Natural killer cell (primary cell): Measurements from ENCODE around the gene POLG. TPM values are rescaled to one million over a fixed set of nuclear protein-coding genes. Genes with fewer than 3 reads are reported as not detected.

Experiments used
- ATAC-seq, 3 donors: fragments of 150-1000 bp in 2 of 3; fragments of 200-7000 bp in 1 of 3; cut with Tn5 transposase; 1 replicate in 1 of 3; 2 replicates in 2 of 3; pipeline ENCODE4 v1.10.0; 2021; ENCODE audit warnings: mild to moderate bottlenecking in 2 of 3, moderate library complexity in 2 of 3
- DNase-seq, 2 donors: peaks; one replicate each; pipeline versions ENCODE4 v3.0.0 to v3.0.0-alpha.2; 2013 to 2021; ENCODE audit warnings: mixed read lengths in 1 of 2
- H3K27ac ChIP-seq: one replicate; pipeline ENCODE4 v1.5.1; 2013; ENCODE audit warnings: mild to moderate bottlenecking, low read length
- H3K27me3 ChIP-seq: one replicate; pipeline ENCODE4 v1.6.1; 2013; ENCODE audit warnings: low read length; ENCODE audit not compliant: control insufficient read depth, insufficient read depth
- H3K36me3 ChIP-seq: one replicate; pipeline ENCODE4 v1.6.1; 2013; ENCODE audit warnings: low read length; ENCODE audit not compliant: control insufficient read depth, insufficient read depth
- H3K4me1 ChIP-seq: one replicate; pipeline ENCODE4 v1.6.1; 2013; ENCODE audit warnings: low read length; ENCODE audit not compliant: control insufficient read depth, insufficient read depth
- H3K4me3 ChIP-seq: one replicate; pipeline ENCODE4 v1.5.1; 2013; ENCODE audit warnings: low read length
- H3K9me3 ChIP-seq: one replicate; pipeline ENCODE4 v1.6.1; 2013; ENCODE audit warnings: low read length; ENCODE audit not compliant: control insufficient read depth, insufficient read depth
- H3K27ac Mint-ChIP-seq, 2 donors: one replicate each; pipeline ENCODE4 v1.8.0; 2022; ENCODE audit warnings: mild to moderate bottlenecking in 2 of 2, mixed read lengths in 2 of 2, moderate library complexity in 1 of 2
- H3K27me3 Mint-ChIP-seq, 2 donors: one replicate each; pipeline ENCODE4 v1.8.0; 2022; ENCODE audit warnings: low read depth in 2 of 2, mixed read lengths in 2 of 2
- H3K36me3 Mint-ChIP-seq: one replicate; pipeline ENCODE4 v1.8.0; 2022; ENCODE audit warnings: mixed read lengths
- H3K4me1 Mint-ChIP-seq, 2 donors: one replicate each; pipeline ENCODE4 v1.8.0; 2022; ENCODE audit warnings: mixed read lengths in 2 of 2
- H3K4me3 Mint-ChIP-seq: one replicate; pipeline ENCODE4 v1.8.0; 2022; ENCODE audit warnings: mild to moderate bottlenecking, moderate library complexity, mixed read lengths
- H3K9me3 Mint-ChIP-seq, 2 donors: one replicate each; pipeline ENCODE4 v1.8.0; 2022; ENCODE audit warnings: mixed read lengths in 2 of 2
- WGBS: methylation state at CpG from one replicate; pipeline ENCODE4 v1.1.7; 2013; ENCODE audit warnings: missing lambda C conversion rate; ENCODE audit not compliant: insufficient coverage; 5-methylcytosine and 5-hydroxymethylcytosine counted together
- intact Hi-C: fragments of 100-400 bp; cut with micrococcal nuclease; formaldehyde crosslinking; loops from one replicate; pipeline ENCODE4 v1.14.2; 2022
- total RNA-seq, 4 donors: library from RNA; stranded (reverse); fragments of 120-200 nt in 1 of 4; gene quantifications; one replicate each; pipeline versions ENCODE4 v1.2.3 to v1.2.4, GENCODE V29; 2013 to 2022
- TF ChIP-seq, protein P1 (sequence below): fragments of 200-600 bp; IDR thresholded peaks from one replicate; pipeline ENCODE4 v1.8.0; 2022; ENCODE audit warnings: antibody characterized with exemption

Gene POLG
- total RNA-seq, 3 donors from 2014 or later (not counting 1 experiment from before 2014, with no cell fraction given) = 205 to 253 (median 238) TPM

DNA sequence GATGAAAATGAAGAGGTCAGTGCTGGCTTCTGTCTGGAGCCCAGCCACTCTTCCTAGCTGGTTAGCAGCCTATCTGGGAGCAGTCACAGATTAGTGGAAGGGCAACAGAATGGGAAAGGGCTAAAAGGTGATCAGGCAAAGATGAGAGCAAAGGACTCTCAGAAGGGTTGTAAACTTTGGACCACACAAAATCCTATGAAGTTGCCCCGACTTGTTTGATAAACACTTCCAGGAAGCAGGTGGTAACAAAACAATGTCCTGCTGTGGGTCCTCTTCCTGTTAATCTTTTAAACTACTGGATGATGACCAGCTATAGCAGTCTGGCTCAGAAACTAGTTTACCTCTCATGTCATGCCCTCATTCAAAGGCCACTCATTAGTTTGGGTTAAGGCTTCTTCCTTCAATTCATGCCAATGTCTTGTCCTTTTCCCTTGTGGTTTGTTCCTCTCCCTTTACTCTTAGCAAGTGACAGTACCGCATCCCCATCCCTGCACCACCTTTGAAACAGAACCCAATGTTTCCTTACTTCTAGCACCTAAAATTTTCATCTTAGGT lies 19.2 kb downstream of the POLG start:
- Histone ChIP-seq H3K36me3 (peaks cover 61% of the 10 kb centered on the region), H3K27me3 (no peaks in the 10 kb centered on the region), H3K9me3 (no peaks in the 10 kb centered on the region), H3K4me3 (no peak overlapping the region), H3K4me1 (no peaks in the 10 kb centered on the region), H3K27ac (no peak overlapping the region)
- intact Hi-C loops = no loop called here
- Mint-ChIP-seq H3K36me3 (peaks cover 23% of the 10 kb centered on the region), H3K4me3 (no peak overlapping the region), H3K4me1 (peaks cover 21 to 33% of the 10 kb centered on the region in 2 donors), H3K27ac (peak overlapping the region; percentile 9 to 10), H3K27me3 (no peaks in the 10 kb centered on the region), H3K9me3 (no peaks in the 10 kb centered on the region)
- no peak for DNase-seq
- ATAC-seq = no peak
- TF ChIP-seq, protein P1, sequence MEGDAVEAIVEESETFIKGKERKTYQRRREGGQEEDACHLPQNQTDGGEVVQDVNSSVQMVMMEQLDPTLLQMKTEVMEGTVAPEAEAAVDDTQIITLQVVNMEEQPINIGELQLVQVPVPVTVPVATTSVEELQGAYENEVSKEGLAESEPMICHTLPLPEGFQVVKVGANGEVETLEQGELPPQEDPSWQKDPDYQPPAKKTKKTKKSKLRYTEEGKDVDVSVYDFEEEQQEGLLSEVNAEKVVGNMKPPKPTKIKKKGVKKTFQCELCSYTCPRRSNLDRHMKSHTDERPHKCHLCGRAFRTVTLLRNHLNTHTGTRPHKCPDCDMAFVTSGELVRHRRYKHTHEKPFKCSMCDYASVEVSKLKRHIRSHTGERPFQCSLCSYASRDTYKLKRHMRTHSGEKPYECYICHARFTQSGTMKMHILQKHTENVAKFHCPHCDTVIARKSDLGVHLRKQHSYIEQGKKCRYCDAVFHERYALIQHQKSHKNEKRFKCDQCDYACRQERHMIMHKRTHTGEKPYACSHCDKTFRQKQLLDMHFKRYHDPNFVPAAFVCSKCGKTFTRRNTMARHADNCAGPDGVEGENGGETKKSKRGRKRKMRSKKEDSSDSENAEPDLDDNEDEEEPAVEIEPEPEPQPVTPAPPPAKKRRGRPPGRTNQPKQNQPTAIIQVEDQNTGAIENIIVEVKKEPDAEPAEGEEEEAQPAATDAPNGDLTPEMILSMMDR = no peak
- 77% methylated on average over 2 of the region's 2 CpGs for WGBS

DNA sequence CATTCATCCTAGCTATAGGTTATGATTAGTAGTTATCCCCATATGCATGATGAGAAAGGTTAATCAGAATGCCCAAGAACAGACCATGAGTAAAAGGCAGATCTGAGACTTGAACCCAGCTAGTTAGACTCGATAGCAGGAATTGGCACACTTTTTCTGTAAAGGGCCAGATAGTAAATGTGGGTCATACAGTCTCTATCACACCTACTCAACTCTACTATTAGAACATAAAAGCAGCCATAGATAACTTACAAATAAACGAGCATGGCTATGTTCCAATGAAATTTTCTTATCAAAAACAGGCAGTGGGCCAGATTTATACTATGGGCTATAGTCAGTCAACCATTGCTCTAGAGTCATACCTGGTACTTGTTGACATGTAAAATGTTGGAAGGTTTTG lies 24.6 kb downstream of the POLG start:
- DNase-seq = no peak
- no peak for ATAC-seq
- peaks cover 9% of the 10 kb centered on the region for H3K36me3 ChIP-seq

DNA sequence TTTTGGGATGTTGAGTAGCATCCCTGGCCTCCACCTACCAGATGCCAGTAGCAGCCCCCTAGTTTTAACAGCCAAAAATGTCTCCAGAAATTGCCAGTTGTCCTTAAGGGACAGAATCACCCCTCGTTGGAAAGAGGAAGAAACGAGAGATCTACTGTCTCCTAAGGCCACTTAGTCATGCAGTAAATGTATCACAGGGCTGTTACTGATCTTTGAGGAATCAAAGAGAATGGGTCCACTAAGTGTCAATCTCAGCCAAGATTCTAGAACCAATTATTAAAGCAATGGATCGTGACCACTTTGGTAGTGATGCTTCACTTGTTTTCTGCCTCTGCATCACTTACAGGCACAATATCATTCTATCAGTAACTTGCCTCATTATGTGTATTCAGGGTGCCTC lies 26.4 kb downstream of the POLG start:
- no peaks in the 10 kb centered on the region for H3K9me3 Mint-ChIP-seq
- Histone ChIP-seq H3K9me3 (no peaks in the 10 kb centered on the region), H3K36me3 (peaks cover 9% of the 10 kb centered on the region), H3K4me1 (no peaks in the 10 kb centered on the region), H3K27ac (no peak overlapping the region), H3K27me3 (no peaks in the 10 kb centered on the region), H3K4me3 (no peak overlapping the region)
- H3K27ac Mint-ChIP-seq = no peak overlapping the region
- 95% methylated on average over 2 of the region's 3 CpGs for WGBS
- H3K27me3 Mint-ChIP-seq = no peaks in the 10 kb centered on the region
- intact Hi-C loops = no loop called here
- H3K4me3 Mint-ChIP-seq = no peak overlapping the region
- no peak for DNase-seq
- no peak for ATAC-seq
- no peaks in the 10 kb centered on the region for H3K36me3 Mint-ChIP-seq
- peaks cover 4 to 7% of the 10 kb centered on the region in 2 donors for H3K4me1 Mint-ChIP-seq
- TF ChIP-seq, protein P1 = no peak

More for the DNA sequence above, 24.6 kb downstream of the POLG start:
- H3K4me1 Mint-ChIP-seq = peaks cover 6 to 7% of the 10 kb centered on the region in 2 donors
- no peaks in the 10 kb centered on the region for H3K27me3 ChIP-seq
- no peaks in the 10 kb centered on the region for H3K4me1 ChIP-seq
- no peaks in the 10 kb centered on the region for H3K9me3 Mint-ChIP-seq
- H3K4me3 Mint-ChIP-seq = no peak overlapping the region
- peak overlapping the region; percentile 15 to 58 for H3K27ac Mint-ChIP-seq
- no peak overlapping the region for H3K27ac ChIP-seq
- WGBS = 93% methylated on average over 2 of the region's 2 CpGs
- H3K27me3 Mint-ChIP-seq = no peaks in the 10 kb centered on the region
- TF ChIP-seq, protein P1 = no peak
- H3K9me3 ChIP-seq = no peaks in the 10 kb centered on the region
- no peak overlapping the region for H3K4me3 ChIP-seq
- intact Hi-C loops = no loop called here
- H3K36me3 Mint-ChIP-seq = no peaks in the 10 kb centered on the region

DNA sequence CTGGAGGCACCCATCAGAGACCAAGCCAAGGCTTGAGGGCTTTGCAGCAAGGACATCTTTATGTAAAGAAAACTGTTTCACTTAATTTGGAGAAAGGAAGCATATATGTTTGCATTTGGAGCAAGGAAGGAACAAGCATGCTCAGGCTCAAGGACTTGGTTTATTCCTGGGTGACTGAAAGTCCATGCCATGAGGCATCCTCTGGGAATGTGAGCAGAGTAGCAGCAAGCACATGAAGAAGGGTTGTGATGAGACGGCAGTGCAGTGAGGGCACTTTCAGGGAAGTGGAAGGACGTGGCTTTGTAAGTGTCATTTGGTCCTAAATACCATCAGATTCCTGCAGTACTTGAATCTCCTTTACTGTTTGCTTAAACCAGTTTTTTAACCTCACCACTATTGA lies 26.8 kb downstream of the POLG start:
- Histone ChIP-seq H3K27ac (no peak overlapping the region), H3K4me1 (no peaks in the 10 kb centered on the region), H3K4me3 (no peak overlapping the region), H3K27me3 (no peaks in the 10 kb centered on the region), H3K36me3 (peaks cover 7% of the 10 kb centered on the region), H3K9me3 (no peaks in the 10 kb centered on the region)
- Mint-ChIP-seq H3K36me3 (no peaks in the 10 kb centered on the region), H3K27ac (no peak overlapping the region), H3K4me1 (peaks cover 4 to 7% of the 10 kb centered on the region in 2 donors), H3K9me3 (no peaks in the 10 kb centered on the region), H3K27me3 (no peaks in the 10 kb centered on the region), H3K4me3 (no peak overlapping the region)
- 94% methylated on average over 2 of the region's 2 CpGs for WGBS
- intact Hi-C loops = no loop called here
- ATAC-seq = no peak
- TF ChIP-seq, protein P1 = no peak
- DNase-seq = no peak
